ENCODE data around the gene PKP1. TPM values are rescaled to one million over a fixed set of nuclear protein-coding genes. Genes with fewer than 3 reads are reported as not detected.
A peak's percentile ranks its signal among the peaks of the same experiment; 100 is the strongest.

Gene PKP1
- total RNA-seq, 1 experiment from 2014 or later: 0.30 TPM

GRCh38 chr1:201260648-201261311, 22.5 kb upstream of the PKP1 start:
- intact Hi-C loops (cut with micrococcal nuclease): loop anchor here (1.0 to 2.0 kb wide), 4 partner anchors 14 to 86 kb away; no protein-coding TSS in a partner anchor
- peak overlapping the region; percentile 38 for H3K4me3 Mint-ChIP-seq (ENCODE audit: unreplicated experiment)

GRCh38 chr1:201261771-201262547, 21.3 kb upstream of the PKP1 start:
- ChIA-PET CTCF (interaction anchor here (0.5 to 22.1 kb wide), 14 partner anchors 8 to 524 kb away, joined by 3 to 474 read pairs (median 7); partner anchors contain the start of gene PKP1), POLR2A (interaction anchor here (1.0 to 46.7 kb wide), 8 partner anchors 8 to 174 kb away, joined by 3 to 3819 read pairs (median 10); partner anchors contain the start of gene PKP1)
- no peaks in the 10 kb centered on the region for H3K27me3 Mint-ChIP-seq (ENCODE audit: insufficient read depth, unreplicated experiment)
- intact Hi-C loops (cut with micrococcal nuclease): loop anchor here (2.0 kb wide), 1 partner anchor 13 kb away; no protein-coding TSS in a partner anchor
- DNase-seq (ENCODE audit: unreplicated experiment): no peak
- TF ChIP-seq CTCF (IDR thresholded peaks at IDR 0.05; ENCODE audit: unreplicated experiment): no peak
- no peaks in the 10 kb centered on the region for H3K36me3 Mint-ChIP-seq (ENCODE audit: insufficient read depth, unreplicated experiment)
- H3K27ac Mint-ChIP-seq (ENCODE audit: low read depth, unreplicated experiment): peak overlapping the region; percentile 84
- BruUV-seq (replicated peaks): no TSS peak
- H3K4me3 Mint-ChIP-seq (ENCODE audit: unreplicated experiment): no peak overlapping the region
- H3K4me1 Mint-ChIP-seq (ENCODE audit: insufficient read depth, unreplicated experiment): peaks cover 33% of the 10 kb centered on the region
- H3K9me3 Mint-ChIP-seq (ENCODE audit: unreplicated experiment): no peaks in the 10 kb centered on the region

More at GRCh38 chr1:201260648-201261311, 22.5 kb upstream of the PKP1 start:
- POLR2A ChIA-PET: interaction anchor here (0.7 to 46.7 kb wide), 21 partner anchors 8 to 693 kb away, joined by 3 to 3819 read pairs (median 9); partner anchors contain the start of genes CSRP1, LAD1, PHLDA3 and PKP1
- CTCF ChIA-PET: interaction anchor here (1.0 to 22.1 kb wide), 15 partner anchors 10 to 251 kb away, joined by 4 to 474 read pairs (median 10); partner anchors contain the start of gene PKP1
- peak; percentile 92 for DNase-seq (ENCODE audit: unreplicated experiment)
- peaks cover 21% of the 10 kb centered on the region for H3K4me1 Mint-ChIP-seq (ENCODE audit: insufficient read depth, unreplicated experiment)
- H3K27ac Mint-ChIP-seq (ENCODE audit: low read depth, unreplicated experiment): peak overlapping the region; percentile 84
- no peaks in the 10 kb centered on the region for H3K9me3 Mint-ChIP-seq (ENCODE audit: unreplicated experiment)
- no peaks in the 10 kb centered on the region for H3K27me3 Mint-ChIP-seq (ENCODE audit: insufficient read depth, unreplicated experiment)
- H3K36me3 Mint-ChIP-seq (ENCODE audit: insufficient read depth, unreplicated experiment): no peaks in the 10 kb centered on the region
- TSS peak; percentile 76 for BruUV-seq (replicated peaks)
- no peak for TF ChIP-seq CTCF (IDR thresholded peaks at IDR 0.05; ENCODE audit: unreplicated experiment)

GRCh38 chr1:201262963-201263608, 20.2 kb upstream of the PKP1 start:
- Mint-ChIP-seq H3K4me3 (ENCODE audit: unreplicated experiment) (no peak overlapping the region), H3K9me3 (ENCODE audit: unreplicated experiment) (no peaks in the 10 kb centered on the region), H3K27ac (ENCODE audit: low read depth, unreplicated experiment) (no peak overlapping the region), H3K36me3 (ENCODE audit: insufficient read depth, unreplicated experiment) (no peaks in the 10 kb centered on the region), H3K27me3 (ENCODE audit: insufficient read depth, unreplicated experiment) (no peaks in the 10 kb centered on the region), H3K4me1 (ENCODE audit: insufficient read depth, unreplicated experiment) (peaks cover 44% of the 10 kb centered on the region)
- intact Hi-C loops (cut with micrococcal nuclease): no loop called here
- CTCF ChIA-PET: interaction anchor here (0.6 to 22.1 kb wide), 17 partner anchors 9 to 531 kb away, joined by 3 to 474 read pairs (median 5); partner anchors contain the start of gene PKP1
- TF ChIP-seq CTCF (IDR thresholded peaks at IDR 0.05; ENCODE audit: unreplicated experiment): no peak
- BruUV-seq (replicated peaks): no TSS peak
- POLR2A ChIA-PET: interaction anchor here (0.6 to 46.7 kb wide), 8 partner anchors 9 to 215 kb away, joined by 3 to 3819 read pairs (median 4); partner anchors contain the start of gene PKP1
- no peak for DNase-seq (ENCODE audit: unreplicated experiment)

Data from MCF 10A (cell line).